Nephron (organoid): Measurements from ENCODE around the gene C6orf120.
"Not testable (repeated sequence)": the region's sequence is repeated elsewhere in the genome, so short reads cannot be mapped to it uniquely, and the experiment has no call there.

ENCODE experiments used
- H3K27ac Mint-ChIP-seq, 3 experiments: 2 replicates each; pipeline ENCODE4 v1.8.0; 2020; ENCODE audit warnings: mixed read lengths in 3 of 3, mild to moderate bottlenecking in 2 of 3, moderate library complexity in 1 of 3
- H3K27me3 Mint-ChIP-seq: 2 replicates; pipeline ENCODE4 v1.8.0; 2021; ENCODE audit warnings: low read depth, mild to moderate bottlenecking, moderate library complexity, mixed read lengths
- H3K36me3 Mint-ChIP-seq: 2 replicates; pipeline ENCODE4 v1.8.0; 2020; ENCODE audit warnings: low read depth, mixed read lengths
- H3K4me1 Mint-ChIP-seq: 2 replicates; pipeline ENCODE4 v1.8.0; 2020; ENCODE audit warnings: mixed read lengths
- H3K4me3 Mint-ChIP-seq, 3 experiments: 2 replicates each; pipeline ENCODE4 v1.8.0; 2020; ENCODE audit warnings: mild to moderate bottlenecking in 3 of 3, mixed read lengths in 3 of 3, moderate library complexity in 2 of 3
- H3K9me3 Mint-ChIP-seq: 2 replicates; pipeline ENCODE4 v1.8.0; 2020; ENCODE audit warnings: mixed read lengths
- CTCF ChIP-seq, 3 experiments: fragments of 200-600 bp; sonication (generic); IDR thresholded peaks; one replicate each; pipeline ENCODE4 v1.5.0; 2021; ENCODE audit warnings: antibody characterized with exemption in 3 of 3; ENCODE audit not compliant: unreplicated experiment in 3 of 3

Gene C6orf120

GRCh38 chr6:169689287-169689686, 12.6 kb upstream of the C6orf120 start:
- no peak for TF ChIP-seq CTCF (IDR thresholded peaks at IDR 0.05; ENCODE audit: unreplicated experiment in 3 of 3)
- peaks cover 90% of the 10 kb centered on the region for H3K36me3 Mint-ChIP-seq
- H3K4me3 Mint-ChIP-seq = no peak overlapping the region
- H3K27me3 Mint-ChIP-seq = no peaks in the 10 kb centered on the region
- H3K4me1 Mint-ChIP-seq = no peaks in the 10 kb centered on the region
- H3K9me3 Mint-ChIP-seq = peaks cover 64% of the 10 kb centered on the region
- no peak overlapping the region for H3K27ac Mint-ChIP-seq

- H3K4me3 Mint-ChIP-seq = no peak overlapping the region
- no peak for TF ChIP-seq CTCF (IDR thresholded peaks at IDR 0.05; ENCODE audit: unreplicated experiment in 3 of 3)
- no peaks in the 10 kb centered on the region for H3K27me3 Mint-ChIP-seq
- peaks cover 60% of the 10 kb centered on the region for H3K9me3 Mint-ChIP-seq
- H3K27ac Mint-ChIP-seq = no peak overlapping the region
- H3K36me3 Mint-ChIP-seq = peaks cover 90% of the 10 kb centered on the region
- no peaks in the 10 kb centered on the region for H3K4me1 Mint-ChIP-seq
Observed at GRCh38 chr6:169691260-169691659, 10.7 kb upstream of the C6orf120 start.

GRCh38 chr6:169692516-169692915, 9.4 kb upstream of the C6orf120 start:
- no peak overlapping the region for H3K27ac Mint-ChIP-seq
- H3K27me3 Mint-ChIP-seq = no peaks in the 10 kb centered on the region
- no peaks in the 10 kb centered on the region for H3K4me1 Mint-ChIP-seq
- peaks cover 86% of the 10 kb centered on the region for H3K36me3 Mint-ChIP-seq
- no peak for TF ChIP-seq CTCF (IDR thresholded peaks at IDR 0.05; ENCODE audit: unreplicated experiment in 3 of 3)
- peaks cover 49% of the 10 kb centered on the region for H3K9me3 Mint-ChIP-seq
- no peak overlapping the region for H3K4me3 Mint-ChIP-seq

GRCh38 chr6:169695131-169695530, 6.8 kb upstream of the C6orf120 start:
- TF ChIP-seq CTCF (IDR thresholded peaks at IDR 0.05; ENCODE audit: unreplicated experiment in 3 of 3) = no peak
- peaks cover 34% of the 10 kb centered on the region for H3K9me3 Mint-ChIP-seq
- H3K4me1 Mint-ChIP-seq = peaks cover 10% of the 10 kb centered on the region
- H3K27ac Mint-ChIP-seq = no peak overlapping the region
- H3K4me3 Mint-ChIP-seq = no peak overlapping the region
- no peaks in the 10 kb centered on the region for H3K27me3 Mint-ChIP-seq
- peaks cover 73% of the 10 kb centered on the region for H3K36me3 Mint-ChIP-seq

GRCh38 chr6:169697115-169697514, 4.8 kb upstream of the C6orf120 start:
- Mint-ChIP-seq H3K36me3 (peaks cover 56% of the 10 kb centered on the region), H3K4me1 (peaks cover 16% of the 10 kb centered on the region), H3K9me3 (peaks cover 22% of the 10 kb centered on the region)
- H3K27ac Mint-ChIP-seq, H3K27me3 Mint-ChIP-seq, H3K4me3 Mint-ChIP-seq: not testable (repeated sequence)
- peak in 2 of 3 experiments; percentile 25 to 28 for TF ChIP-seq CTCF (IDR thresholded peaks at IDR 0.05; ENCODE audit: unreplicated experiment in 3 of 3)

- Mint-ChIP-seq H3K27ac (peak overlapping the region in 2 of 3 experiments; percentile 58 to 85), H3K4me1 (peaks cover 37% of the 10 kb centered on the region), H3K27me3 (no peaks in the 10 kb centered on the region), H3K9me3 (peaks cover 9% of the 10 kb centered on the region), H3K36me3 (peaks cover 36% of the 10 kb centered on the region), H3K4me3 (peak overlapping the region; percentile 96 to 98 (median 96))
- no peak for TF ChIP-seq CTCF (IDR thresholded peaks at IDR 0.05; ENCODE audit: unreplicated experiment in 3 of 3)
Observed at GRCh38 chr6:169700296-169700695, 1.6 kb upstream of the C6orf120 start.
